Skeletal muscle satellite cell (primary cell): ENCODE results near the gene PCDHGA7.
"Not testable (repeated sequence)": the region's sequence is repeated elsewhere in the genome, so short reads cannot be mapped to it uniquely, and the experiment has no call there.

ENCODE experiments used
- H3K27me3 ChIP-seq: 2 replicates; pipeline ENCODE4 v1.7.0; 2013; ENCODE audit warnings: low read length; ENCODE audit not compliant: control insufficient read depth, insufficient read depth
- H3K36me3 ChIP-seq: 2 replicates; pipeline ENCODE4 v1.7.0; 2013; ENCODE audit warnings: mild to moderate bottlenecking, control low read depth, low read length; ENCODE audit not compliant: insufficient read depth
- H3K4me1 ChIP-seq: 2 replicates; pipeline ENCODE4 v1.7.0; 2013; ENCODE audit warnings: low read length; ENCODE audit not compliant: control insufficient read depth, insufficient read depth
- H3K4me2 ChIP-seq: 2 replicates; pipeline ENCODE4 v1.7.0; 2013; ENCODE audit warnings: mild to moderate bottlenecking, low read length
- H3K4me3 ChIP-seq: 2 replicates; pipeline ENCODE4 v1.7.0; 2013; ENCODE audit warnings: low read length
- H3K9ac ChIP-seq: 2 replicates; pipeline ENCODE4 v1.7.0; 2013; ENCODE audit warnings: mild to moderate bottlenecking, low read depth, low read length, moderate library complexity
- H3K9me3 ChIP-seq: replicated peaks from 2 replicates; pipeline ENCODE4 v1.7.0; 2013; ENCODE audit warnings: mild to moderate bottlenecking, control low read depth, low read length

The PCDHGA7 gene

DNA sequence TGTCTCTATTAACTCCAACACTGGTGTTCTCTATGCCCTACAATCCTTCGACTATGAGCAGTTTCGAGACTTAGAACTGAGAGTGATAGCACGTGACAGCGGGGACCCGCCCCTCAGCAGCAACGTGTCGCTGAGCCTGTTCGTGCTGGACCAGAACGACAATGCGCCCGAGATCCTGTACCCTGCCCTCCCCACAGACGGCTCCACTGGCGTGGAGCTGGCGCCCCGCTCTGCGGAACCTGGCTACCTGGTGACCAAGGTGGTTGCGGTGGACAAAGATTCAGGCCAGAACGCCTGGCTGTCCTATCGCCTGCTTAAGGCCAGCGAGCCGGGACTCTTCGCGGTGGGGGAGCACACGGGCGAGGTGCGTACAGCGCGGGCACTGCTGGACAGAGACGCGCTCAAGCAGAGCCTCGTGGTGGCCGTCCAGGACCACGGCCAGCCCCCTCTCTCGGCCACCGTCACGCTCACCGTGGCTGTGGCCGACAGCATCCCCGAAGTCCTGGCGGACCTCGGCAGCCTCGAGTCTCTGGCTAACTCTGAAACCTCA is 40.3 kb downstream of the PCDHGA7 start:
- Histone ChIP-seq H3K27me3 (no peaks in the 10 kb centered on the region), H3K9me3 (peaks cover 53% of the 10 kb centered on the region), H3K4me2 (no peak overlapping the region), H3K9ac (no peak overlapping the region), H3K4me1 (no peaks in the 10 kb centered on the region), H3K36me3 (no peaks in the 10 kb centered on the region), H3K4me3 (no peak overlapping the region)

DNA sequence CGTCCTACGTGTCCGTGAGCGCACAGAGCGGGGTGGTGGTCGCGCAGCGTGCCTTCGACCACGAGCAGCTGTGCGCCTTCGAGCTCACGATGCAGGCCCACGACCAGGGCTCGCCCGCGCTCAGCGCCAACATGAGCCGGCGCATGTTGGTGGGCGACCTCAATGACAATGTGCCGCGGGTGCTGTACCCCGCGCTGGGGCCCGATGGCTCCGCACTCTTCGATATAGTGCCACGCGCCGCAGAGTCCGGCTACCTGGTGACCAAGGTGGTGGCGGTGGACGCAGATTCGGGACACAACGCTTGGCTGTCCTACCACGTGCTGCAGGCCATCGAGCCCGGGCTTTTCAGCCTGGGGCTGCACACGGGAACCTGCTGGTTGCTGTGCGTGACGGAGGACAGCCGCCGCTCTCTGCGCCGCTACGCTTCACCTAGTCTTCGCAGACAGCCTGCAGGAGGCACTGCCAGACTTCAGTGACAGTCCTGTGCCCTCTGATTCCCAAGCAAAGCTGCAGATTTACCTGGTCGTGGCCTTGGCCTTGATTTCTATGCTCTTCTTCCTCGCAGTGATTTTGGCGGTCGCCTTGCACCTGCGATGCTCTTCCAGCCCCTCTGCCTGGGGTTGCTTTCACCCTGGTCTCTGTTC is 45.4 kb downstream of the PCDHGA7 start:
- Histone ChIP-seq H3K27me3 (no peaks in the 10 kb centered on the region), H3K9me3 (peaks cover 40% of the 10 kb centered on the region), H3K36me3 (peaks cover 3% of the 10 kb centered on the region), H3K4me1 (no peaks in the 10 kb centered on the region), H3K9ac (no peak overlapping the region), H3K4me2 (no peak overlapping the region), H3K4me3 (no peak overlapping the region)

DNA sequence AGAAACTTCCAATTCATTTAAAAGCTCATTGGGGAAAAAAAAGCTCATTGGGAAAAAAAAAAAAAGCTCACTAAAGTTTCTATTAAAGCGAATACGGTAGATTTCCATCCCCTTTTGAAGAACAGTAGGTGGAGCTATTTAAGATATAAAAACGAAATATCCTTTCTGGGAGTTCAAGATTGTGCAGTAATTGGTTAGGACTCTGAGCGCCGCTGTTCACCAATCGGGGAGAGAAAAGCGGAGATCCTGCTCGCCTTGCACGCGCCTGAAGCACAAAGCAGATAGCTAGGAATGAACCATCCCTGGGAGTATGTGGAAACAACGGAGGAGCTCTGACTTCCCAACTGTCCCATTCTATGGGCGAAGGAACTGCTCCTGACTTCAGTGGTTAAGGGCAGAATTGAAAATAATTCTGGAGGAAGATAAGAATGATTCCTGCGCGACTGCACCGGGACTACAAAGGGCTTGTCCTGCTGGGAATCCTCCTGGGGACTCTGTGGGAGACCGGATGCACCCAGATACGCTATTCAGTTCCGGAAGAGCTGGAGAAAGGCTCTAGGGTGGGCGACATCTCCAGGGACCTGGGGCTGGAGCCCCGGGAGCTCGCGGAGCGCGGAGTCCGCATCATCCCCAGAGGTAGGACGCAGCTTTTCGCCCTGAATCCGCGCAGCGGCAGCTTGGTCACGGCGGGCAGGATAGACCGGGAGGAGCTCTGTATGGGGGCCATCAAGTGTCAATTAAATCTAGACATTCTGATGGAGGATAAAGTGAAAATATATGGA is 48.0 kb downstream of the PCDHGA7 start, which contains the start of gene PCDHGA12:
TSS of gene PCDHGA12 (plus strand) at position 176 of the 782 bp plus-strand sequence. CDS start at position 429, 253 bp downstream.
- Histone ChIP-seq H3K9me3 (peaks cover 34% of the 10 kb centered on the region), H3K9ac (no peak within 1 kb of the TSS), H3K4me3 (peak within 1 kb of the TSS; percentile 52), H3K4me1 (no peaks in the 10 kb centered on the region), H3K4me2 (peak within 1 kb of the TSS; percentile 74), H3K36me3 (peaks cover 3% of the 10 kb centered on the region), H3K27me3 (no peaks in the 10 kb centered on the region)

DNA sequence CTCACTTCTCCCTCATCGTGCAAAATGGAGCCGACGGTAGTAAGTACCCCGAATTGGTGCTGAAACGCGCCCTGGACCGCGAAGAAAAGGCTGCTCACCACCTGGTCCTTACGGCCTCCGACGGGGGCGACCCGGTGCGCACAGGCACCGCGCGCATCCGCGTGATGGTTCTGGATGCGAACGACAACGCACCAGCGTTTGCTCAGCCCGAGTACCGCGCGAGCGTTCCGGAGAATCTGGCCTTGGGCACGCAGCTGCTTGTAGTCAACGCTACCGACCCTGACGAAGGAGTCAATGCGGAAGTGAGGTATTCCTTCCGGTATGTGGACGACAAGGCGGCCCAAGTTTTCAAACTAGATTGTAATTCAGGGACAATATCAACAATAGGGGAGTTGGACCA is 48.7 kb downstream of the PCDHGA7 start:
- H3K27me3 ChIP-seq = no peaks in the 10 kb centered on the region
- H3K9ac ChIP-seq = no peak overlapping the region

DNA sequence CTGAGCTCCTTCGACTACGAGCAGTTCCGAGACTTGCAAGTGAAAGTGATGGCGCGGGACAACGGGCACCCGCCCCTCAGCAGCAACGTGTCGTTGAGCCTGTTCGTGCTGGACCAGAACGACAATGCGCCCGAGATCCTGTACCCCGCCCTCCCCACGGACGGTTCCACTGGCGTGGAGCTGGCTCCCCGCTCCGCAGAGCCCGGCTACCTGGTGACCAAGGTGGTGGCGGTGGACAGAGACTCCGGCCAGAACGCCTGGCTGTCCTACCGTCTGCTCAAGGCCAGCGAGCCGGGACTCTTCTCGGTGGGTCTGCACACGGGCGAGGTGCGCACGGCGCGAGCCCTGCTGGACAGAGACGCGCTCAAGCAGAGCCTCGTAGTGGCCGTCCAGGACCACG is 49.8 kb downstream of the PCDHGA7 start:
- H3K4me2 ChIP-seq, H3K9ac ChIP-seq, H3K4me1 ChIP-seq, H3K27me3 ChIP-seq, H3K36me3 ChIP-seq, H3K4me3 ChIP-seq: not testable (repeated sequence)
- H3K9me3 ChIP-seq = peaks cover 26% of the 10 kb centered on the region

More for the DNA sequence above, 48.7 kb downstream of the PCDHGA7 start:
- Histone ChIP-seq H3K4me1 (no peaks in the 10 kb centered on the region), H3K9me3 (peaks cover 34% of the 10 kb centered on the region), H3K4me3 (peak overlapping the region; percentile 52), H3K36me3 (peaks cover 3% of the 10 kb centered on the region), H3K4me2 (peak overlapping the region; percentile 74)

DNA sequence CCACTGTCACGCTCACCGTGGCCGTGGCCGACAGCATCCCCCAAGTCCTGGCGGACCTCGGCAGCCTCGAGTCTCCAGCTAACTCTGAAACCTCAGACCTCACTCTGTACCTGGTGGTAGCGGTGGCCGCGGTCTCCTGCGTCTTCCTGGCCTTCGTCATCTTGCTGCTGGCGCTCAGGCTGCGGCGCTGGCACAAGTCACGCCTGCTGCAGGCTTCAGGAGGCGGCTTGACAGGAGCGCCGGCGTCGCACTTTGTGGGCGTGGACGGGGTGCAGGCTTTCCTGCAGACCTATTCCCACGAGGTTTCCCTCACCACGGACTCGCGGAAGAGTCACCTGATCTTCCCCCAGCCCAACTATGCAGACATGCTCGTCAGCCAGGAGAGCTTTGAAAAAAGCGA is 50.2 kb downstream of the PCDHGA7 start:
- not testable (repeated sequence) for H3K4me3 ChIP-seq, H3K36me3 ChIP-seq, H3K27me3 ChIP-seq, H3K9ac ChIP-seq, H3K4me2 ChIP-seq, H3K4me1 ChIP-seq
- H3K9me3 ChIP-seq = peaks cover 22% of the 10 kb centered on the region

DNA sequence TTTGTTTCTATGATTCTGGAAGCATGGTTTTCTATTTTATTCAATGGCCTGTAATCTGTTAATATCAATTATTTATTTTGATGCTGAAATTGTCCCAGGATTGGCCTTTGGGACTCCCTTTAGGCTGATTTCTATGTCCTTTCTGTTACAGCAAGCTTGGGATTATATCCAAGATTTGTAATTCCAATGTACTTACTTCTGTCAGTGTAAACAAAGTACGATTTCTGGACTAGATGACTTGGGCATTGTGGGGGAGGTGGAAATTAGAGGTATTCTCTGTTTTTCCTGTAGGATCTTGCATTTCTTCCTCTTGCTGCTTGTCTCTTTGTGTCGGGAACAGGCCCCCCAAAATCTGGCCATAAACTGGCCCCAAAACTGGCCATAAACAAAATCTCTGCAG is 51.5 kb downstream of the PCDHGA7 start:
- no peaks in the 10 kb centered on the region for H3K4me1 ChIP-seq
- peaks cover 15% of the 10 kb centered on the region for H3K9me3 ChIP-seq
- H3K9ac ChIP-seq = no peak overlapping the region
- peaks cover 3% of the 10 kb centered on the region for H3K36me3 ChIP-seq
- no peak overlapping the region for H3K4me3 ChIP-seq
- no peaks in the 10 kb centered on the region for H3K27me3 ChIP-seq
- no peak overlapping the region for H3K4me2 ChIP-seq
